H54 (cell line): ENCODE data around the gene ZNF618.

Source experiments
- DNase-seq: peaks from one replicate; pipeline ENCODE4 v3.0.0; 2011; ENCODE audit warnings: low spot score, mixed read lengths; ENCODE audit not compliant: insufficient read length
- FAIRE-seq: peaks from 3 replicates; lab custom pipeline; 2011; peaks lifted over from hg19 to GRCh38; lab: Jason Lieb, UNC
- POLR2A ChIP-seq: IDR thresholded peaks from 2 replicates; pipeline ENCODE4 v1.6.1; 2011; ENCODE audit warnings: low read depth, mild to moderate bottlenecking, low read length

The ZNF618 gene

DNA sequence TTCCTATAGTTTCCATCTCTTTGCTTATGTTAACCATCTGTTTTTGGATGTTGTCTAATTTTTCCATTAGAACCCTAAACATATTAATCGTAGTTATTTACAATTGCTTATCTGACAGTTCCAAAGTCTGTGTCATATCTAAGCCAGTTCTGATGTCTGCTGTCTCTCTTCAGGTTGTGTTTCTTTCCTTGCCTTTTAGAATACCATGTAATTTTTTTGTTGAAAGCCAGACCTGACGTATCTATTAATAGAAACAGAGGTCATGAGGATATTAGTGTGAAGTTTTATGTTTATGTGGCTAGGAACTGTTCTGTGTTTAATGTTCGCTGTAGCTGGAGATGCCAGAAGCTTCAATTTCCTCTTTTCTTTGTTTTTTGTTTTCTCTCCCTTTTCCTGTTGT, 52.2 kb downstream of the ZNF618 start:
- FAIRE-seq (no peak), DNase-seq (no peak)
- TF ChIP-seq POLR2A: no peak

DNA sequence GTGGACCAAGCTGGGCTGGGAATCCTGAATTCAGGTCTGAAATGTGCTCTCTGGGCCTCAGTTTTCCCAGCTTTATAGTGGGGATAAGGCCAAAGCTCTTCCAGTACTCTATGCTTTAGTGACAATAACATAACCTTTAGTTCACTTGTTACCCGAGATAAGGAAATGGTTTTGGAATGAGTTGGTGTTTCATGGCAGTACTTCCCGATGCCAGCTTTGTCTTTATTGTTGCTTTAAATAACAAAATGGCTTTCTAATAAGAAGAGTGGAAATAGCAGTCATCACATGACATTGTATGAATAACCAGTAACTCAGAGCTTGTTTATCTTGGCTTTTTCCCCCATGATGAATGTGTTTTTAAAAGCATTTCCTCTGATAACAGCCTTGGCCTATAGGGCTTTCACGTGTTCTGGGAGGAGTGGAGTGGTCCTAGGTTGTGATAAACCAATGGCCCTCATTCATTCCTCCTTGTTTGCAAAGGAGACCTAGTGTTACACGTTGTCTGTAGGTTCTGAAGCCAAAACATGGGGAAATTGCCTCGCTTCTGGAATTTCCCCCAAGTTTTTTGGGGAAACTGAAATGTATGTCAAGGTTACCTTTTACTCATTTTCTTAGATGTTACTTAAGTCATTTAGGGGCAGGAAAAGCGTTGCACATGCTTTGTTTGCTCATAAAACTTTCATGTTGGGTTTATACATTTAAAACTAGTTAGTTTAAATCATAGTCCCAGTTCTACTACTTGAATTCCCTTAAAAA, 53.7 kb downstream of the ZNF618 start:
- DNase-seq (peak; percentile 27), FAIRE-seq (peak; percentile 92)

DNA sequence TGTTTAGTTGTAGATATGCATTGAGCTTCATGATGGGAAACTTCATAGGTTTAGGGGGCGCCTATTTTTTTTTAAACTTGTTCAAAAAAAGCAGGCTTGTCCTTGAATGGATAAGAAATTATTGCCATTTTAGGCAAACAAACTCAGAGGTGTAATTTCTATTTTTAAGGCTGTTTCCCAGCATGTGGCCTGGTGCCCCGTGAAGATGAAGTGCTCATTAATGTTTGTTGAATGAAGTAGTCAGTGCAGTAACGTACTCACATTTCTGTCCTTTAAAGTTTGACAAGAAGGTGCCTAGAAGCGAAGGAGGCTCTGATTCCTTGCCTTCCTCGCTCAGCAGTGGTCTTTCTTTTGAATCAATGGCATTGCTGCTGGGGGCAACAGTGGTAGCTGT, 54.3 kb downstream of the ZNF618 start:
- no peak for FAIRE-seq
- no peak for DNase-seq
- no peak for TF ChIP-seq POLR2A

More for the DNA sequence above, 53.7 kb downstream of the ZNF618 start:
- no peak for TF ChIP-seq POLR2A

DNA sequence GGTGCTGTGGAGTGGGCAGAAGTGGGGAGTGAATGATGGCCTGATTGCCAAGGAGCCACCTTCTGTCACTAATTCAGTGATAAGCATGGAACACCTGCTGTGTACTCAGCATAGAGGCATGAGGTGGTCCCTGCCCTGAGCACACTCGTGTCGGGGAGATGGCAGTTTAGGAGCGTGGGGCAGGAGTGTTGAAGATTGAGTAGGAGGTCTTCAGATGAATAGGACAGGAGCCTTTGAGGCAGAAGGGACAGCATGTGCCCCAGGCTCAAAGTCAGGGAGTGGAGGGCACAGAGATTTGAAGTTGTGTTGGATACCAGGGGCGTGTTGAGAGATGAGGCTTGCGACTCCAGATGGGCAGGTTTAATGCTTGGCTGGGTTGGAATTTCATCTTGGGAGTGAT, 55.0 kb downstream of the ZNF618 start:
- FAIRE-seq (no peak), DNase-seq (no peak)
- no peak for TF ChIP-seq POLR2A

DNA sequence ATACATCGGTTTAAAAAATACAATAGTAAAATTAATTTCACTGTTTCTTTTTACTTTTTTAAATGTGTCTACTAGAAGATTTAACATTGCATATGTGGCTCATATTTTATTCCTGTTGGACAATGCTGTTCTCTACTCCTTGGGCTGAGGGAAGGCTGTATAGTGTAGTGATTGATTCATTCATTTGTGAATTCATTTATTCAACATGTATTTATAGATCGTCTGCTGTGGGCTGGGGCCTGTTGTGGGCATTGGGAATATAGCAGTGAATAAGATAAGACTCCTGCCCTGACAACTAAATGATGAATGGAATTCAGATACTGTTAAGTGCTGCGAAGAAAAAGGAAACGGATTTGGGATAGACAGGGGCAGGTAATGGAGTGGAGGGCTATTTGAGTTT, 55.7 kb downstream of the ZNF618 start:
- DNase-seq (no peak), FAIRE-seq (no peak)
- no peak for TF ChIP-seq POLR2A

DNA sequence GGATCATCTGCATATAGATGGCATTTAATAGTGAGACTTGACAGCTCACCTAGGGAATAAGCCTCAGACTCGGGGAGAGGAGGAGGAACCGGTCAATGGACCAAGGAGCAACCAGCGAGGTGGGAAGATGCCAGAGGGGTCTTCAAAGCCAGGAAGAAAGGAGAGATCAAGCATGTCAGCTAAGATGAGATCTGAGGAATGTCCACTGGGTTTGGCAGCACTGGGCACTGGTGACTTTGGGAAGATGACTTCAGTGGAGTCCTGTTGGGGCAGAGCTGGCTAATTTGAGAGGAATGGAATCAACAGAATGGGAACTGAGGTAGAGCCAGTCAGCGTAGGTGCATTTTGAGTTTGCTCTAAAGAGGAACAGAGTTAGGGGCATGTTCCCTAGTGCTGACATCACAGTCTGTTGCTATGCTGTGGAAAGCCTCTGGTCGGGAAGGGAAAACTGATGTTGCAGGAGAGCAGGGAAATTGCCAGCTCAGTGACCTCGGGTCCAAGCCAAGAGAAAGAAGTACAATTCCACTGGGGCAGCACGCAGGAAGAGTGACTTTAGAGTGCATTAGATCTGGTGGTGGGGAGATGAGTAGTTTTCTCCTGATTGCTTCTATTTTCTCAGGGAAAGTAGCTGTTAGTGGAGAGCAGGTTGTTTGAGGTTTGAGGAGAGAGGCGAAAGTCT, 56.9 kb downstream of the ZNF618 start:
- FAIRE-seq: no peak
- DNase-seq: no peak
- no peak for TF ChIP-seq POLR2A

DNA sequence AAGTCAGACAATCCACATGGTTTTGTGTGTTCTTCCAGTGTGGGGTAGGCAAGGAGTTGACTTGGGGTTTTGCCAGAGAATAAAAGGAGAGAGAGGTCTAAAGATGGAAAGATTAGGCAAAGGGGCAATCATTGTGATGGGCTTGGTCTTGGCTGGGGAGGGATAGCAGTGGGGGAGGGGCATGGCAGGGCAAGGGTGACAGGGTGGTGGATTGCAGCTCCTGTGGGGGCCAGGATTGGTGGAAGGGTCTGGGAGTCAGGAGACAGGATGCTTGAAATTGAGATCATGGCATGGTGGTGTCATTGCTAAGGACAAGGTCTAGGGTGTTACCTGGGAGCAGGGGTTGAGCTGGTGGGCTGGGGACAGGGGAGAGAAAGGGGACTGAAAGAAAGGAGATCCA, 57.6 kb downstream of the ZNF618 start:
- FAIRE-seq (no peak), DNase-seq (no peak)
- no peak for TF ChIP-seq POLR2A

DNA sequence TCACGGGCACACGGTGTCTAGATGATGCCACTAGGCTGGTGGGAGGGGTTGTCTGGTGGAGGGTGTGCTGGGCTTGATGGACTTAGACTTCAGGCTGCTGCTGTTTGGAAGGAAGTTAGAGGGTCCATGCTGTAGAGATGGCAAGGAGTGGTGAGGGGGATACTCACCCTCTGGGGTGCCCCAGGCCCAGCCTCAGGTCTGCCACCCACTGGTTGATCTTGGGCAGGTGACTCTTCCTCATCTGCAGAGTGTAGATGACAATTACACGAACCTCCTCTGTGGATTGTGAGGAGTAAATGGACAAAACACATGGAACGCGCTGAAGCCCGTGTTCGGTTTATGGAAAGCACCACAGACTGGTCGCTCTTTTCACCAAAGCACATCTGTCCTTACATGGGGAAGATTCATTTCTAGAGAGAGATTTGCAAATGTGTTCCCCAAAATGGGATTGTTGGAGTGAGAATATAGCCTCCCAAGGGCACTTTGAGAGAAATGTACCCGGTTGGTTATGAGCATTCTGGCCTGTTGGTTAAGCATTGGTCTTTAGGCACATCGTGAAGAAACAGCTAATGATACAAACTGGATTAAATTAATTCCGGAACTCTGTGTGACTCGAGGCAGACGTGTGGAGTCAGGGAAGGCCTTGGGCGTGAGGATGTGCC, 58.2 kb downstream of the ZNF618 start:
- no peak for TF ChIP-seq POLR2A
- FAIRE-seq: no peak
- DNase-seq: no peak

DNA sequence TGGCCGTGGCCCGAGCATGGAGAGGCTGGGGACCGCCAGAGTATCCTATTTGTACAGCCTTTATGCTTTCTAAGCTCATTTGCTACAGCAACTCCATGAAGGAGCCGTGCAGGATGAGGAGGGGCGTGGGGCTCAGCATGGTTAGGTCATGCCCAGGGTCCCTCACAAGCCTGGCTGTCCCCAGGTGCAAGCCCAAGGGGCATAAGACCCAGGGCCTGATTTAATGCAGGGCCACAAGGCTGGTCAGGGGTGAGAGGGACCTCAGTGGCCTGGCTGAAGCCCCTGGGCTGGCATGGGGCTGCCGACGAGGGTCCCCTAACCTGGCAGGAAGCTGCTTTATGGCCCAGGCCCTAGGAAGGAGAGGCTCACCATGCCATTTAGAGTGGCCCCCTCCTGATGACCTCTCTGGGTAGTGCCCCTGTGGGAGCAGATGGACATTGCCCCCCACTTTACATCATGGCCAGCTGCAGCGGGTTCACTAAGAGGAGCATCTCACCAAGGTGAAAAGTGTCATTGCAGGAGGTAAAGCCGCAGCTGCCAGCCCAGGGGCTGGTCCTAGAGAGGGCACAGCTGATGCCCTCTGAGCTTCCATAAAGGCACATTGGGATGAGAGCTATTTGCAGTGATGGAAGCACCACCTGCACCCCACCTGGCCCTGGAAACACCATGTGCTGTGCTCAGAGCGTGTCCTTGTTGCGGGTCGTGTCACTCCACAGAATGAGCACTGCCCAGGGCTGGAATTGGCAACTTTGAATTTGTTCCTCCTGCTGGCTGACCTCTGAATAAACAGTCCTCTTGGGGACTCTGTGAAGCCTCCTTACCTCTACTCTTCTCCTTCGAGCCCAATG, 58.9 kb downstream of the ZNF618 start:
- DNase-seq (no peak), FAIRE-seq (no peak)
- no peak for TF ChIP-seq POLR2A

DNA sequence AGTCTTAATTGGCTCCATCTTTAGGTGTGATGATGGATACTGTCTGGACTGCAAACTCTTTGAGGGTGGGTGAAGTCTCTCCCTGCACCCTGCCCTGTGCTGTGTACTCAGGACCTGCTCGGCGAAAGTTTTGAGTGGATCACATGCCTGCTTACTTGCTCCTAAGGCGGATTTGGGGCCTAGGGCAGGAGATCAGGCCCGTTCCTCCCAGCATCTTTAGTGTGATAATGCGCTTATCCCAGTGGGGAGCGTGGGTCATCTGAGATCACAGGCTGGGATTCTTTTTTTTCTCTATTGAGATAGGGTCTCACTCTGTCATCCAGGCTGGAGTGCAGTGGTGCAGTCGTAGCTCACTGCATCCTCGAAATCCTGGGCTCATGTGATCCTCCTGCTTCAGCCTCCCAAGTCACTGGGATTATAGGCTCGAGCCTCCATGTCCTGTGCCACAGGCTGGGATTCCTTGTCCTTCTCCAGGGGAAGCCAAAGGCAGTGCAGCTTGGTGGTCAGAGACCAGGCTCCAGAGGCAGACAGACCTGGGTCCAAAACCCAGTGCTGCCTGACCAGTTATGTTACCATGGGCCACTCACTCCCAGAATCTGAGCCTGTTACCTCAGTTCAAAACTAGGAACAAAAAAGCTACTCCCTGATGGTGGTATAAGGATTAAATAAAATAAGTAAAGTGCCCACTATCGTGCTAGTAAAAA, 59.7 kb downstream of the ZNF618 start:
- FAIRE-seq (no peak), DNase-seq (no peak)
- no peak for TF ChIP-seq POLR2A

DNA sequence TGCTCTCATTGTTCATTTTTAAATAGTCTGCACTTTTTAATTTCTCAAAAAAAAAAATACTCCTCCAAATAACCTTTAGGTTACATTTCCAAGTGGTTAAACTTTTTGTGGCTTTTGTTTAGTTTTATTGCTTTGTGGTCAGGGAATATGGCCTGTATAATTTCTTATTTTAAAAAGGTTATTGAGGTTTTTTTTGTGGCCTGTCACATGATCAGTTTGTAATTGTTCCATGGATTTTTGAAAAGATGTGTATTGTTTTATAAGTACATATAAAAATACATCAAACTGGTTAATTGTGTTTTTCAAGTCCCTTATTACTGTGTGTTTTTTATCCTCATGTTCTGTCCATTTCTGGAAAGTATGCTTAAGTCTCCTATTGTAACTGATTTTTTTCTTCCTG, 64.0 kb downstream of the ZNF618 start:
- DNase-seq (no peak), FAIRE-seq (no peak)
- TF ChIP-seq POLR2A: no peak

DNA sequence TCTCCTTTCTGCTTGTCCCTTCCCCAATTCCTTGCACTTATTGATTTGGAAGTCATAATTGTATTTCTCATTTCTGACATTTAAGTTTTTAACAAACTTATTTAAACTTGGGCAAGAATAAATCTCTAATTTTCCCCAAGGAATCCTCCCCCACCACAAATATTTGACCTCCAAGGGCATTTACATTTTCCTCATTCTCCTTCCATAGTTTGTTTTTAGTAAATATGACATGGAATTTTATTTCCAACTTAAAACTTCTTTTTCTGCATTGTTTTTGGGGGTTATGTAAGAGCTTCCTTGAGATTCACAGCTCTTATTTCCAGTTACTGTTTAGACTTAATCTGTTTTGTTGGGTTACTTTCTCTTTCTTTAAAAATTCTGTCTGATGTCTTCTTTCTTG, 64.9 kb downstream of the ZNF618 start:
- FAIRE-seq (no peak), DNase-seq (no peak)

DNA sequence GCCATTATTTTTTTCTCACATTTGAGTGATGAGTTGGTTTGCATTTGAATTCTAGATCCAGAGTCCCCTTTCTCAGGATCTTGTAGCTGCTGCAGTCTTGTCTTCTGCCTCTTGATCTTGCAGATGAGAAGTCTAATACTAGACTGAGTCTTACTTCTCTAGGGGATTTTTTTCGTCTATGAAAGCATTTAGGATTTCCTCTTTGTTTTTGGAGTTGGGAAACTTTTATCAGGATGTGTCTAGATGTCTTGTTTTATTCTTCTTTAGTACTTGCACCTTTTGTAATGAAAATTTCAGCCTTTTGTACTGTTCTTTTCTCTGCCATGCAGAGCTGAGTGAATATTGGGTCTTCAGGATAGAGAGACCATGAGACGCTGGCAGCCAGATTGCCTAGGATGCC, 65.4 kb downstream of the ZNF618 start:
- DNase-seq (no peak), FAIRE-seq (no peak)
- TF ChIP-seq POLR2A: no peak

More for the DNA sequence above, 64.9 kb downstream of the ZNF618 start:
- no peak for TF ChIP-seq POLR2A
